K562 (cell line): ENCODE data around the gene WDR1.

Experiments used
- BMI1 ChIP-seq: fragments of 150-350 bp; IDR thresholded peaks from 2 replicates; pipeline ENCODE4 v1.6.1; 2014; ENCODE audit warnings: low read length
- BRF2 ChIP-seq: IDR thresholded peaks from 3 replicates; pipeline ENCODE4 v1.6.1; 2011; ENCODE audit warnings: borderline replicate concordance, mild to moderate bottlenecking; ENCODE audit not compliant: insufficient read length, insufficient read depth
- POLR2AphosphoS5 ChIP-seq: IDR thresholded peaks from 2 replicates; pipeline ENCODE4 v1.6.1; 2011; ENCODE audit warnings: mild to moderate bottlenecking, low read depth, low read length, moderate library complexity; ENCODE audit not compliant: control insufficient read depth, insufficient read depth
- RBM22 ChIP-seq: fragments of 200-400 bp; formaldehyde crosslinking; IDR thresholded peaks from 2 replicates; pipeline ENCODE4 v1.6.1; 2018; ENCODE audit warnings: low read length, low read depth; ENCODE audit not compliant: poor library complexity, severe bottlenecking
- ZBTB2 ChIP-seq: fragments of 450-650 bp; IDR thresholded peaks from 2 replicates; pipeline ENCODE4 v1.6.1; 2016; ENCODE audit warnings: antibody characterized with exemption
- ZNF512 ChIP-seq: IDR thresholded peaks from 2 replicates; pipeline ENCODE4 v1.6.1; 2016; ENCODE audit warnings: missing genetic modification characterization, missing compliant biosample characterization

GRCh38 chr4:10159671-10160070, 43.1 kb upstream of the WDR1 start:
- no peak for TF ChIP-seq POLR2AphosphoS5
- no peak for TF ChIP-seq BRF2
- TF ChIP-seq ZBTB2, result no peak
- no peak for TF ChIP-seq ZNF512 (tag)
- no peak for TF ChIP-seq RBM22
- no peak for TF ChIP-seq BMI1
